Activated naive CD8-positive, alpha-beta T cell treated with anti-CD3 and anti-CD28 coated beads for 36 hours (primary cell): ENCODE measurements around the gene SMC1B. TPM values are rescaled to one million over a fixed set of nuclear protein-coding genes. Genes with fewer than 3 reads are reported as not detected.

ENCODE experiments used
- DNase-seq: peaks from one replicate; pipeline ENCODE4 v3.0.0; 2021
- H3K27ac Mint-ChIP-seq: one replicate; pipeline ENCODE4 v1.8.0; 2022; ENCODE audit warnings: mild to moderate bottlenecking, moderate library complexity, mixed read lengths
- H3K27me3 Mint-ChIP-seq: one replicate; pipeline ENCODE4 v1.8.0; 2022; ENCODE audit warnings: mild to moderate bottlenecking, mixed read lengths
- H3K36me3 Mint-ChIP-seq: one replicate; pipeline ENCODE4 v1.8.0; 2021; ENCODE audit warnings: mild to moderate bottlenecking, mixed read lengths
- H3K4me1 Mint-ChIP-seq: one replicate; pipeline ENCODE4 v1.8.0; 2021; ENCODE audit warnings: mixed read lengths
- H3K4me3 Mint-ChIP-seq: one replicate; pipeline ENCODE4 v1.8.0; 2022; ENCODE audit warnings: mild to moderate bottlenecking, moderate library complexity, mixed read lengths
- H3K9me3 Mint-ChIP-seq: one replicate; pipeline ENCODE4 v1.8.0; 2022; ENCODE audit warnings: mixed read lengths
- total RNA-seq, 2 experiments: library from RNA; stranded (reverse); gene quantifications; one replicate each; pipeline ENCODE4 v1.2.3, GENCODE V29; 2021

The SMC1B gene
- total RNA-seq, 2 experiments from 2014 or later = 2.1 TPM

- no peak for DNase-seq
- Mint-ChIP-seq H3K9me3 (peaks cover 3% of the 10 kb centered on the region), H3K27ac (no peak overlapping the region), H3K36me3 (peaks cover 14% of the 10 kb centered on the region), H3K4me3 (no peak overlapping the region), H3K27me3 (no peaks in the 10 kb centered on the region), H3K4me1 (peaks cover 6% of the 10 kb centered on the region)
These were observed 17.5 kb upstream of the SMC1B start for GRCh38 chr22:45430871-45431270.

- no peak for DNase-seq
- H3K36me3 Mint-ChIP-seq = peaks cover 14% of the 10 kb centered on the region
- no peaks in the 10 kb centered on the region for H3K4me1 Mint-ChIP-seq
- H3K4me3 Mint-ChIP-seq = no peak overlapping the region
- peaks cover 3% of the 10 kb centered on the region for H3K9me3 Mint-ChIP-seq
- H3K27me3 Mint-ChIP-seq = no peaks in the 10 kb centered on the region
- H3K27ac Mint-ChIP-seq = no peak overlapping the region
These were observed 16.8 kb upstream of the SMC1B start for GRCh38 chr22:45429981-45430775.

- no peak overlapping the region for H3K4me3 Mint-ChIP-seq
- H3K4me1 Mint-ChIP-seq = no peaks in the 10 kb centered on the region
- no peaks in the 10 kb centered on the region for H3K27me3 Mint-ChIP-seq
- H3K36me3 Mint-ChIP-seq = peaks cover 14% of the 10 kb centered on the region
- no peak overlapping the region for H3K27ac Mint-ChIP-seq
- no peak for DNase-seq
- peaks cover 3% of the 10 kb centered on the region for H3K9me3 Mint-ChIP-seq
These were observed 16.0 kb upstream of the SMC1B start for GRCh38 chr22:45429424-45429823.

- H3K27me3 Mint-ChIP-seq = no peaks in the 10 kb centered on the region
- H3K4me3 Mint-ChIP-seq = no peak overlapping the region
- no peak for DNase-seq
- no peaks in the 10 kb centered on the region for H3K4me1 Mint-ChIP-seq
- no peak overlapping the region for H3K27ac Mint-ChIP-seq
- peaks cover 14% of the 10 kb centered on the region for H3K36me3 Mint-ChIP-seq
- H3K9me3 Mint-ChIP-seq = peaks cover 3% of the 10 kb centered on the region
These were observed 15.3 kb upstream of the SMC1B start for GRCh38 chr22:45428391-45429385.

GRCh38 chr22:45427114-45427513, 13.7 kb upstream of the SMC1B start:
- Mint-ChIP-seq H3K4me3 (no peak overlapping the region), H3K36me3 (peaks cover 18% of the 10 kb centered on the region), H3K4me1 (no peaks in the 10 kb centered on the region), H3K27ac (no peak overlapping the region), H3K9me3 (peaks cover 3% of the 10 kb centered on the region), H3K27me3 (no peaks in the 10 kb centered on the region)
- DNase-seq = no peak

GRCh38 chr22:45426387-45426786, 13.0 kb upstream of the SMC1B start:
- DNase-seq = no peak
- H3K27ac Mint-ChIP-seq = no peak overlapping the region
- H3K36me3 Mint-ChIP-seq = peaks cover 22% of the 10 kb centered on the region
- no peaks in the 10 kb centered on the region for H3K27me3 Mint-ChIP-seq
- H3K4me1 Mint-ChIP-seq = no peaks in the 10 kb centered on the region
- H3K9me3 Mint-ChIP-seq = peaks cover 3% of the 10 kb centered on the region
- H3K4me3 Mint-ChIP-seq = no peak overlapping the region

GRCh38 chr22:45425531-45426265, 12.3 kb upstream of the SMC1B start:
- H3K4me1 Mint-ChIP-seq = no peaks in the 10 kb centered on the region
- H3K36me3 Mint-ChIP-seq = peaks cover 22% of the 10 kb centered on the region
- H3K27ac Mint-ChIP-seq = no peak overlapping the region
- peaks cover 3% of the 10 kb centered on the region for H3K9me3 Mint-ChIP-seq
- no peaks in the 10 kb centered on the region for H3K27me3 Mint-ChIP-seq
- no peak for DNase-seq
- no peak overlapping the region for H3K4me3 Mint-ChIP-seq

- DNase-seq = no peak
- Mint-ChIP-seq H3K4me3 (no peak overlapping the region), H3K36me3 (peaks cover 26% of the 10 kb centered on the region)
These were observed 11.7 kb upstream of the SMC1B start for GRCh38 chr22:45425101-45425500.

GRCh38 chr22:45424241-45424731, 10.9 kb upstream of the SMC1B start:
- H3K9me3 Mint-ChIP-seq = peaks cover 3% of the 10 kb centered on the region
- no peaks in the 10 kb centered on the region for H3K4me1 Mint-ChIP-seq
- H3K4me3 Mint-ChIP-seq = no peak overlapping the region
- H3K27ac Mint-ChIP-seq = no peak overlapping the region
- no peak for DNase-seq
- H3K27me3 Mint-ChIP-seq = no peaks in the 10 kb centered on the region
- peaks cover 30% of the 10 kb centered on the region for H3K36me3 Mint-ChIP-seq

More at GRCh38 chr22:45425101-45425500, 11.7 kb upstream of the SMC1B start:
- no peak overlapping the region for H3K27ac Mint-ChIP-seq
- peaks cover 3% of the 10 kb centered on the region for H3K9me3 Mint-ChIP-seq
- H3K27me3 Mint-ChIP-seq = no peaks in the 10 kb centered on the region
- H3K4me1 Mint-ChIP-seq = no peaks in the 10 kb centered on the region

GRCh38 chr22:45423524-45423923, 10.1 kb upstream of the SMC1B start:
- DNase-seq = no peak
- H3K27me3 Mint-ChIP-seq = no peaks in the 10 kb centered on the region
- H3K4me3 Mint-ChIP-seq = no peak overlapping the region

GRCh38 chr22:45422237-45422983, 9.0 kb upstream of the SMC1B start:
- Mint-ChIP-seq H3K36me3 (peaks cover 41% of the 10 kb centered on the region), H3K27ac (no peak overlapping the region), H3K27me3 (no peaks in the 10 kb centered on the region), H3K9me3 (peaks cover 3% of the 10 kb centered on the region), H3K4me3 (no peak overlapping the region), H3K4me1 (no peaks in the 10 kb centered on the region)
- DNase-seq = no peak

More at GRCh38 chr22:45423524-45423923, 10.1 kb upstream of the SMC1B start:
- Mint-ChIP-seq H3K36me3 (peaks cover 37% of the 10 kb centered on the region), H3K27ac (no peak overlapping the region), H3K4me1 (no peaks in the 10 kb centered on the region), H3K9me3 (peaks cover 3% of the 10 kb centered on the region)

GRCh38 chr22:45421349-45422055, 8.1 kb upstream of the SMC1B start:
- Mint-ChIP-seq H3K4me1 (peaks cover 2% of the 10 kb centered on the region), H3K4me3 (no peak overlapping the region), H3K27ac (no peak overlapping the region), H3K9me3 (no peaks in the 10 kb centered on the region), H3K27me3 (no peaks in the 10 kb centered on the region), H3K36me3 (peaks cover 38% of the 10 kb centered on the region)
- DNase-seq = no peak

- H3K27ac Mint-ChIP-seq = no peak overlapping the region
- no peak for DNase-seq
- no peak overlapping the region for H3K4me3 Mint-ChIP-seq
These were observed 7.1 kb upstream of the SMC1B start for GRCh38 chr22:45420539-45420938.

More at GRCh38 chr22:45420539-45420938, 7.1 kb upstream of the SMC1B start:
- H3K27me3 Mint-ChIP-seq = no peaks in the 10 kb centered on the region
- H3K4me1 Mint-ChIP-seq = peaks cover 2% of the 10 kb centered on the region
- peaks cover 41% of the 10 kb centered on the region for H3K36me3 Mint-ChIP-seq
- H3K9me3 Mint-ChIP-seq = no peaks in the 10 kb centered on the region
